Transverse colon (tissue), 4 donors: ENCODE results near the gene NEO1. TPM values are rescaled to one million over a fixed set of nuclear protein-coding genes. Genes with fewer than 3 reads are reported as not detected.

Experiments used
- DNase-seq: peaks from one replicate; pipeline ENCODE4 v3.0.0-alpha.2; 2019
- H3K27ac ChIP-seq, 4 donors: fragments of 200-600 bp; sonication (generic); 2 replicates each; pipeline ENCODE4 v1.5.1; 2016 to 2018; ENCODE audit warnings: inconsistent platforms in 4 of 4
- H3K27me3 ChIP-seq: fragments of 200-600 bp; sonication (generic); 2 replicates; pipeline ENCODE4 v1.5.1; 2017; ENCODE audit warnings: inconsistent platforms
- H3K36me3 ChIP-seq, 4 donors: fragments of 200-600 bp; sonication (generic); 2 replicates each; pipeline ENCODE4 v1.5.1; 2017 to 2019; ENCODE audit warnings: inconsistent platforms in 4 of 4
- H3K4me1 ChIP-seq, 4 donors: fragments of 200-600 bp; sonication (generic); 2 replicates each; pipeline ENCODE4 v1.5.1; 2017 to 2020; ENCODE audit warnings: inconsistent platforms in 4 of 4
- H3K4me3 ChIP-seq, 4 donors: fragments of 200-600 bp; sonication (generic); 1 replicate in 1 of 4; 2 replicates in 3 of 4; pipeline versions ENCODE4 v1.5.1 to v1.6.1; 2017 to 2019; ENCODE audit warnings: inconsistent platforms in 4 of 4
- H3K9me3 ChIP-seq, 2 donors: fragments of 200-600 bp; sonication (generic); 2 replicates each; pipeline ENCODE4 v1.5.1; 2017 to 2019; ENCODE audit warnings: inconsistent platforms in 2 of 2
- EP300 ChIP-seq: sonication (generic); formaldehyde crosslinking; IDR thresholded peaks from one replicate; pipeline ENCODE4 v1.6.1; 2017; ENCODE audit warnings: antibody characterized with exemption, low read depth
- POLR2A ChIP-seq: fragments of 450-650 bp; IDR thresholded peaks from one replicate; pipeline ENCODE4 v1.6.1; 2016; ENCODE audit warnings: antibody characterized with exemption, mild to moderate bottlenecking, moderate library complexity
- POLR2AphosphoS5 ChIP-seq, 3 donors: sonication (generic); formaldehyde crosslinking; IDR thresholded peaks; one replicate each; pipeline ENCODE4 v1.6.1; 2016; ENCODE audit warnings: antibody characterized with exemption in 3 of 3
- WGBS, 2 donors: methylation state at CpG; one replicate each; pipeline ENCODE4 v1.1.5; 2018; ENCODE audit warnings: low coverage in 1 of 2; 5-methylcytosine and 5-hydroxymethylcytosine counted together
- in situ Hi-C, 4 donors: fragments of 200-750 bp; cut with MboI; loops; one replicate each; pipeline versions ENCODE4 v1.15.0 to v1.15.1; 2017; ENCODE audit warnings: low sequenced_read_pairs in 3 of 4, low pct_ligation_motif_present in 1 of 4, low pct_unique_long_range_greater_than_20kb in 1 of 4
- intact Hi-C: fragments of 100-400 bp; cut with DNase I; formaldehyde crosslinking; loops from one replicate; pipeline ENCODE4 v1.15.1; 2023; ENCODE audit warnings: low total_unique reads
- total RNA-seq, 4 donors: library from RNA; depleted of rRNA; stranded (reverse); fragments of >200 nt; gene quantifications; one replicate each; pipeline ENCODE4 v1.1.0, GENCODE V29; 2016
- TF ChIP-seq, protein P1 (sequence below), 5 experiments: fragments of 200-600 bp in 3 of 5; fragments of 450-650 bp in 2 of 5; sonication (generic) in 3 of 5; IDR thresholded peaks; 1 replicate in 2 of 5; 2 replicates in 3 of 5; pipeline ENCODE4 v1.5.1; 2016 to 2017; ENCODE audit warnings: antibody characterized with exemption in 5 of 5, inconsistent platforms in 3 of 5, mild to moderate bottlenecking in 2 of 5, moderate library complexity in 1 of 5

The NEO1 gene
- total RNA-seq, 4 donors from 2014 or later: 100 to 188 (median 135) TPM

DNA sequence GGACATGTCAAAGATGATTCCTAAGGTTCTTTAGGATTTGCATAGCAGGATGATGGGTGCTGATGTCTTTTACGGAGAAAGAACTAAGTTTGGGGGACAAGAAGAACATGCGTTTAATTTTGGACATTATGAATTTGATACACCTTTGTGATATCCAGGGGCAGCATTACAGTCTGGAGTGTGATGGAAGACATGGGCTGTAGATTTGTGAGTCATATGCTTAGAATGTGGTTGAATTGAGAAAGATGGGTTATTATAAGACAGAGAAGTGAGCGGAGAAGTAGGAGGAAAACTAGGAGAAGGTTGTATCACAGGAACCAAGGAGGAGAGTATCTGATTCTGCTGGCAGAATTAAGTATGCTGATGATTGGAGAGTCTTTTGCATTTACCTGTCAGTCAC, 20.6 kb downstream of the NEO1 start:
- intact Hi-C loops: no loop called here
- no peak overlapping the region for H3K27ac ChIP-seq
- H3K27me3 ChIP-seq: no peaks in the 10 kb centered on the region
- H3K4me3 ChIP-seq: no peak overlapping the region
- WGBS, 2 donors: 94 to 100% methylated on average over 3 of the region's 3 CpGs
- no peak for DNase-seq
- TF ChIP-seq POLR2A: no peak
- TF ChIP-seq EP300: no peak
- TF ChIP-seq, protein P1, sequence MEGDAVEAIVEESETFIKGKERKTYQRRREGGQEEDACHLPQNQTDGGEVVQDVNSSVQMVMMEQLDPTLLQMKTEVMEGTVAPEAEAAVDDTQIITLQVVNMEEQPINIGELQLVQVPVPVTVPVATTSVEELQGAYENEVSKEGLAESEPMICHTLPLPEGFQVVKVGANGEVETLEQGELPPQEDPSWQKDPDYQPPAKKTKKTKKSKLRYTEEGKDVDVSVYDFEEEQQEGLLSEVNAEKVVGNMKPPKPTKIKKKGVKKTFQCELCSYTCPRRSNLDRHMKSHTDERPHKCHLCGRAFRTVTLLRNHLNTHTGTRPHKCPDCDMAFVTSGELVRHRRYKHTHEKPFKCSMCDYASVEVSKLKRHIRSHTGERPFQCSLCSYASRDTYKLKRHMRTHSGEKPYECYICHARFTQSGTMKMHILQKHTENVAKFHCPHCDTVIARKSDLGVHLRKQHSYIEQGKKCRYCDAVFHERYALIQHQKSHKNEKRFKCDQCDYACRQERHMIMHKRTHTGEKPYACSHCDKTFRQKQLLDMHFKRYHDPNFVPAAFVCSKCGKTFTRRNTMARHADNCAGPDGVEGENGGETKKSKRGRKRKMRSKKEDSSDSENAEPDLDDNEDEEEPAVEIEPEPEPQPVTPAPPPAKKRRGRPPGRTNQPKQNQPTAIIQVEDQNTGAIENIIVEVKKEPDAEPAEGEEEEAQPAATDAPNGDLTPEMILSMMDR (IDR thresholded peaks at IDR 0.05): no peak
- no peak for TF ChIP-seq POLR2AphosphoS5 (IDR thresholded peaks at IDR 0.05)
- no peaks in the 10 kb centered on the region for H3K36me3 ChIP-seq
- peaks cover 0 to 42% (median 17%) of the 10 kb centered on the region in 4 donors for H3K4me1 ChIP-seq
- no peaks in the 10 kb centered on the region for H3K9me3 ChIP-seq
- in situ Hi-C loops: loop anchor here in 1 of 4 donors (10.0 kb wide), 1 partner anchor 278 kb away; no protein-coding TSS in a partner anchor

DNA sequence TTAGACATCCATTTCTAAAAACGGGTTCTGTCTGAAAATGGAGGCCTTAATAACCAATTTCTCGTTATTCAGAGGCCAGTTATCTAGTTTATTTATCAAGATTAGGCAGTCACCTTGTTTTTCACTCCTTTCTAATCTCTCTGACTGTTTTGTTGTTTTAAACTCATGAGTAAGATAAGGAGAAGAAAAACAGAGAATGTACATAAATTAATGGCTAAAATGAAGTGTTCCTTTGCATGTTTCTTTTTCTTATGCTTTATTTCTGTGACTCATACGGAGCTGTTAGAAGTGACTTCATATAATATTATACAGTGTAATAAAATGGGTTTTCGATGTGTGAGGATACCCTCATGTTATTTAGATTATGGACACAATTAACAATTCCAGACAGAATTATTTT, 22.0 kb downstream of the NEO1 start:
- intact Hi-C loops (no loop called here), in situ Hi-C loops (loop anchor here in 1 of 4 donors (10.0 kb wide), 1 partner anchor 279 kb away; no protein-coding TSS in a partner anchor)
- H3K27ac ChIP-seq: no peak overlapping the region
- peaks cover 8 to 55% (median 31%) of the 10 kb centered on the region in 4 donors for H3K4me1 ChIP-seq
- H3K9me3 ChIP-seq: no peaks in the 10 kb centered on the region
- no peak overlapping the region for H3K4me3 ChIP-seq
- DNase-seq: no peak
- TF ChIP-seq, protein P1 (IDR thresholded peaks at IDR 0.05): no peak
- TF ChIP-seq POLR2A: no peak
- no peak for TF ChIP-seq POLR2AphosphoS5 (IDR thresholded peaks at IDR 0.05)
- no peak for TF ChIP-seq EP300
- H3K27me3 ChIP-seq: no peaks in the 10 kb centered on the region
- no peaks in the 10 kb centered on the region for H3K36me3 ChIP-seq
- WGBS, 2 donors: 22 to 33% methylated on average over 4 of the region's 4 CpGs

GRCh38 chr15:73075160-73075859, 23.0 kb downstream of the NEO1 start:
- intact Hi-C loops (no loop called here), in situ Hi-C loops (loop anchor here in 1 of 4 donors (10.0 kb wide), 1 partner anchor 281 kb away; no protein-coding TSS in a partner anchor)
- peaks cover 10 to 66% (median 37%) of the 10 kb centered on the region in 4 donors for H3K4me1 ChIP-seq
- H3K27ac ChIP-seq: no peak overlapping the region
- TF ChIP-seq POLR2AphosphoS5 (IDR thresholded peaks at IDR 0.05): no peak
- TF ChIP-seq, protein P1 (IDR thresholded peaks at IDR 0.05): no peak
- TF ChIP-seq EP300: no peak
- no peak for TF ChIP-seq POLR2A
- no peaks in the 10 kb centered on the region for H3K27me3 ChIP-seq
- no peaks in the 10 kb centered on the region for H3K36me3 ChIP-seq
- H3K4me3 ChIP-seq: no peak overlapping the region
- no peaks in the 10 kb centered on the region for H3K9me3 ChIP-seq
- DNase-seq: no peak
- 36 to 56% methylated on average over 4 of the region's 4 CpGs for WGBS, 2 donors

GRCh38 chr15:73078291-73078690, 26.0 kb downstream of the NEO1 start:
- in situ Hi-C loops: loop anchor here in 1 of 4 donors (10.0 kb wide), 1 partner anchor 283 kb away; no protein-coding TSS in a partner anchor

More at GRCh38 chr15:73078291-73078690, 26.0 kb downstream of the NEO1 start:
- no peak for DNase-seq
- 47 to 55% methylated on average over 3 to 4 of the region's 4 CpGs for WGBS, 2 donors
- Histone ChIP-seq H3K36me3 (no peaks in the 10 kb centered on the region), H3K27ac (peak overlapping the region in 2 of 4 donors; percentile 35 to 37), H3K4me3 (no peak overlapping the region), H3K4me1 (peaks cover 10 to 94% (median 44%) of the 10 kb centered on the region in 4 donors), H3K27me3 (no peaks in the 10 kb centered on the region), H3K9me3 (no peaks in the 10 kb centered on the region)
- no peak for TF ChIP-seq POLR2AphosphoS5 (IDR thresholded peaks at IDR 0.05)
- no peak for TF ChIP-seq EP300
- TF ChIP-seq, protein P1 (IDR thresholded peaks at IDR 0.05): no peak
- TF ChIP-seq POLR2A: no peak
- intact Hi-C loops: no loop called here
